ENCODE results near the gene PARD3.

DNA sequence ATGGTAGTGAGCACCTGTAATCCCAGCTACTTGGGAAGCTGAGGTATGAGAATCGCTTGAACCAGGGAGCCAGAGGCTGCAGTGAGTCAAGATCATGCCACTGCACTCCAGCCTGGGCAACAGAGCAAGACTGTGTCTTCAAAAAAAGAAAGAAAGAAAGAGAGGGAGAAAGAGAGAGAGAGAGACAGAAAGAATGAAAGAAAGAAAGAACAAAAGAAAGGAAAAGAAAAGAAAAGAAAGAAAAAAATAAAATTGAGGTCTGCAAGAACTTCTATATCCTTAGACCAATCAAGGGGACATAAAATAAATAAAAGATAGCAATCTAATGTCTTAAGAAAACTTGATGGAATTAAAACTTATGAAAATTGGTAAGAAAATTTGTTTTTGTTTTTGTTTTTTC lies 34.9 kb upstream of the PARD3 start:
- TF ChIP-seq, protein P1, sequence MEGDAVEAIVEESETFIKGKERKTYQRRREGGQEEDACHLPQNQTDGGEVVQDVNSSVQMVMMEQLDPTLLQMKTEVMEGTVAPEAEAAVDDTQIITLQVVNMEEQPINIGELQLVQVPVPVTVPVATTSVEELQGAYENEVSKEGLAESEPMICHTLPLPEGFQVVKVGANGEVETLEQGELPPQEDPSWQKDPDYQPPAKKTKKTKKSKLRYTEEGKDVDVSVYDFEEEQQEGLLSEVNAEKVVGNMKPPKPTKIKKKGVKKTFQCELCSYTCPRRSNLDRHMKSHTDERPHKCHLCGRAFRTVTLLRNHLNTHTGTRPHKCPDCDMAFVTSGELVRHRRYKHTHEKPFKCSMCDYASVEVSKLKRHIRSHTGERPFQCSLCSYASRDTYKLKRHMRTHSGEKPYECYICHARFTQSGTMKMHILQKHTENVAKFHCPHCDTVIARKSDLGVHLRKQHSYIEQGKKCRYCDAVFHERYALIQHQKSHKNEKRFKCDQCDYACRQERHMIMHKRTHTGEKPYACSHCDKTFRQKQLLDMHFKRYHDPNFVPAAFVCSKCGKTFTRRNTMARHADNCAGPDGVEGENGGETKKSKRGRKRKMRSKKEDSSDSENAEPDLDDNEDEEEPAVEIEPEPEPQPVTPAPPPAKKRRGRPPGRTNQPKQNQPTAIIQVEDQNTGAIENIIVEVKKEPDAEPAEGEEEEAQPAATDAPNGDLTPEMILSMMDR (IDR thresholded peaks at IDR 0.05), result no peak
- TF ChIP-seq POLR2A (IDR thresholded peaks at IDR 0.05) (no peak), POLR2AphosphoS5 (IDR thresholded peaks at IDR 0.05) (no peak)
